Measurements from ENCODE around the gene MDP1. TPM values are rescaled to one million over a fixed set of nuclear protein-coding genes. Genes with fewer than 3 reads are reported as not detected.

MDP1 gene
- total RNA-seq, 1 donor from 2014 or later = 25.5 TPM

DNA sequence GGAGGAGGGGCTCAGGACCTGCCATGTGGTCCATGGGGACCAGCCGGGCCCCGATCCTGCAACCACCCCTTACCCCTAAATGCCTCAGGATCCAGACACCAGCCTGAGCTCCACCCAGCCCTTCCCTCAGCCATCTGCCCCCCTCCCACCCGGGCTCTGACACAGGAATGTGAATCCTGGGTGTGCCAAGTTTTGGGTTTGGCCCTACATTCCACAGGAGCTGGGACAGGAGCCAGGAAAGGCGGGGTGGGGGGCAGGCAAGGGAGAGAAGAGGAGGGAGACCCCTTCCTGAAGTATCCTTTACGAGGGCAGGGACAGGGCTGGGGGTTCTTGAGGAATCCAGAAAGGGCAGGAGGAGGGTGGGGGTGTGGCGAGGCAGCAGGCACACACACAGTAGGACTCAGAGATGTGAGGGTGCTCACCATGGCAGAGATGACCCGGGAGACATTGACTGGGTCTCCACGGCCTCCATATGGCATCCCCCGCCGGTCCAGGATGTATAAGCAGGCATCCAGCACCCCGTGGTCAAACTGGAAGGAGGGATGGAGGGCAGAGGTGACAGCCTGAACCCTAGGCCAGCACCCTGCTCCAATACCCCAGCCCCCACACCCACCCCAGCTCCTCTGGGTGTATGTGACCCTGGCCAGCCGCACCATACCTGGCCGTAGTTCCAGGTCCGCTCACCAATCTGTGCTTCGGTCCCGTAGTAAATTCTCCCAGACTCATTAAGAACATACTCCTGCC is 43.6 kb upstream of the MDP1 start:
- no peak for DNase-seq
- Mint-ChIP-seq H3K36me3 (ENCODE audit: unreplicated experiment) (no peaks in the 10 kb centered on the region), H3K9me3 (ENCODE audit: unreplicated experiment) (peaks cover 1% of the 10 kb centered on the region), H3K27me3 (ENCODE audit: unreplicated experiment) (peaks cover 8% of the 10 kb centered on the region), H3K4me3 (ENCODE audit: unreplicated experiment) (no peak overlapping the region), H3K27ac (ENCODE audit: unreplicated experiment) (no peak overlapping the region), H3K4me1 (ENCODE audit: low read depth, unreplicated experiment) (no peaks in the 10 kb centered on the region)
- no peak for TF ChIP-seq CTCF (IDR thresholded peaks at IDR 0.05; ENCODE audit: partially characterized antibody, unreplicated experiment)

GRCh38 chr14:24258548-24259265 is 42.8 kb upstream of the MDP1 start:
- H3K27me3 Mint-ChIP-seq (ENCODE audit: unreplicated experiment) = peaks cover 10% of the 10 kb centered on the region
- no peaks in the 10 kb centered on the region for H3K4me1 Mint-ChIP-seq (ENCODE audit: low read depth, unreplicated experiment)
- no peaks in the 10 kb centered on the region for H3K36me3 Mint-ChIP-seq (ENCODE audit: unreplicated experiment)
- no peak for DNase-seq
- no peak overlapping the region for H3K27ac Mint-ChIP-seq (ENCODE audit: unreplicated experiment)
- no peak overlapping the region for H3K4me3 Mint-ChIP-seq (ENCODE audit: unreplicated experiment)
- peaks cover 1% of the 10 kb centered on the region for H3K9me3 Mint-ChIP-seq (ENCODE audit: unreplicated experiment)
- no peak for TF ChIP-seq CTCF (IDR thresholded peaks at IDR 0.05; ENCODE audit: partially characterized antibody, unreplicated experiment)

- no peak for DNase-seq
- no peak overlapping the region for H3K27ac Mint-ChIP-seq (ENCODE audit: unreplicated experiment)
- H3K9me3 Mint-ChIP-seq (ENCODE audit: unreplicated experiment) = peaks cover 1% of the 10 kb centered on the region
- no peaks in the 10 kb centered on the region for H3K4me1 Mint-ChIP-seq (ENCODE audit: low read depth, unreplicated experiment)
- no peak for TF ChIP-seq CTCF (IDR thresholded peaks at IDR 0.05; ENCODE audit: partially characterized antibody, unreplicated experiment)
- H3K27me3 Mint-ChIP-seq (ENCODE audit: unreplicated experiment) = peaks cover 10% of the 10 kb centered on the region
- no peak overlapping the region for H3K4me3 Mint-ChIP-seq (ENCODE audit: unreplicated experiment)
- no peaks in the 10 kb centered on the region for H3K36me3 Mint-ChIP-seq (ENCODE audit: unreplicated experiment)
These were observed 42.3 kb upstream of the MDP1 start for GRCh38 chr14:24258119-24258518.

DNA sequence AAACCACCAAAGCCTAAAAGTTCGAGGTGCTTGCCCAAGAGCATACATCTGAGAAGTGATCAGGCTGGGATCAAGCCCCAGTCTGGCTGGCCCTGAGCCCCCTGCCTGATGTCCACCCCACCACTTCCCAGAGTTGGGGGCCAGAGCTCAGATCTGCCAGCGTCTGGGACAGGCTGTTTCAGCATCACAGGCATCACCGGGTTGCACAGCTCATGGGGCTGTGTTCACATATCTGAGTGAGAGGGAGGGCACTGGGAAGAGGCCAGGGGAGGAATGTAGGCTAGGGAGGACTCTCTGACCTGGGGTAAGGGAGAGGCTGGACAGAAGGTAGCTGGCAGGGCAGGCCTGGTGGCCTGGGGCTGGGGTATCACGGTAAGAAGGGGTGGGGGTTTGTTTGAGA is 41.1 kb upstream of the MDP1 start:
- no peak overlapping the region for H3K4me3 Mint-ChIP-seq (ENCODE audit: unreplicated experiment)
- peaks cover 1% of the 10 kb centered on the region for H3K9me3 Mint-ChIP-seq (ENCODE audit: unreplicated experiment)
- H3K27ac Mint-ChIP-seq (ENCODE audit: unreplicated experiment) = no peak overlapping the region
- TF ChIP-seq CTCF (IDR thresholded peaks at IDR 0.05; ENCODE audit: partially characterized antibody, unreplicated experiment) = no peak
- H3K4me1 Mint-ChIP-seq (ENCODE audit: low read depth, unreplicated experiment) = no peaks in the 10 kb centered on the region
- no peaks in the 10 kb centered on the region for H3K36me3 Mint-ChIP-seq (ENCODE audit: unreplicated experiment)
- no peak for DNase-seq
- peaks cover 10% of the 10 kb centered on the region for H3K27me3 Mint-ChIP-seq (ENCODE audit: unreplicated experiment)
